Panc1 (cell line): ENCODE data around the gene KRTAP3-3. TPM values are rescaled to one million over a fixed set of nuclear protein-coding genes. Genes with fewer than 3 reads are reported as not detected.

Source experiments
- ATAC-seq: fragments of 200-7000 bp; cut with Tn5 transposase; 2 replicates; pipeline ENCODE4 v1.9.1; 2020; ENCODE audit warnings: mild to moderate bottlenecking, moderate library complexity
- BruUV-seq: library from RNA; stranded (reverse); fragments of 400-500 nt; replicated peaks from 2 replicates; lab custom pipeline; 2021; lab: Mats Ljungman, UMichigan
- CTCF ChIA-PET: fragments of 300-600 bp; sonication (Branson Sonifier 250); formaldehyde crosslinking; loops from one replicate; lab custom pipeline; 2022; ENCODE audit warnings: antibody characterized with exemption; lab: Charles Lee
- POLR2A ChIA-PET: fragments of 300-600 bp; sonication (Branson Sonifier 250); formaldehyde crosslinking; loops from one replicate; lab custom pipeline; 2022; ENCODE audit warnings: antibody characterized with exemption; lab: Charles Lee
- DNase-seq: peaks from one replicate; pipeline ENCODE4 v3.0.0-alpha.2; 2010; ENCODE audit warnings: low read depth, low spot score
- H3K27ac ChIP-seq: 2 replicates; pipeline ENCODE4 v1.5.1; 2011; ENCODE audit warnings: mild to moderate bottlenecking, low read length, inconsistent platforms
- H3K27me3 ChIP-seq: fragments of 200-500 bp; sonication (Bioruptor generic); 2 replicates; pipeline ENCODE4 v1.6.0; 2014; ENCODE audit warnings: low read length, inconsistent platforms; ENCODE audit not compliant: control insufficient read depth, insufficient read depth
- H3K36me3 ChIP-seq: fragments of 200-500 bp; sonication (Bioruptor generic); 2 replicates; pipeline ENCODE4 v1.5.1; 2014; ENCODE audit warnings: inconsistent platforms, mild to moderate bottlenecking, low read length, moderate library complexity; ENCODE audit not compliant: control insufficient read depth, insufficient read depth
- H3K4me1 ChIP-seq: 2 replicates; pipeline ENCODE4 v1.5.1; 2011; ENCODE audit warnings: inconsistent platforms, mild to moderate bottlenecking, low read length, moderate library complexity; ENCODE audit not compliant: control insufficient read depth, insufficient read depth
- H3K4me3 ChIP-seq, 2 experiments: 2 replicates each; pipeline ENCODE4 v1.5.1; 2011 to 2012; ENCODE audit warnings: low read depth in 2 of 2, low read length in 2 of 2, mild to moderate bottlenecking in 2 of 2, inconsistent platforms in 1 of 2, moderate library complexity in 1 of 2
- H3K9me3 ChIP-seq: fragments of 200-500 bp; sonication (Bioruptor generic); 2 replicates; pipeline ENCODE4 v1.5.1; 2014; ENCODE audit warnings: low read depth, mild to moderate bottlenecking, inconsistent platforms, low read length, moderate library complexity; ENCODE audit not compliant: control insufficient read depth, insufficient read depth
- POLR2AphosphoS5 ChIP-seq: IDR thresholded peaks from 2 replicates; pipeline ENCODE4 v1.6.1; 2012; ENCODE audit warnings: mild to moderate bottlenecking, low read depth, low read length, moderate library complexity
- SIN3A ChIP-seq: IDR thresholded peaks from 2 replicates; pipeline ENCODE4 v1.6.1; 2012; ENCODE audit warnings: low read depth, mild to moderate bottlenecking, low read length, moderate library complexity, borderline replicate concordance; ENCODE audit not compliant: insufficient read depth
- TCF7L2 ChIP-seq: IDR thresholded peaks from 2 replicates; pipeline ENCODE4 v1.6.1; 2011; ENCODE audit warnings: mild to moderate bottlenecking, low read depth, low read length, inconsistent platforms
- in situ Hi-C: cut with HindIII; loops from 2 replicates; pipeline ENCODE4 v1.10.0; 2016; ENCODE audit warnings: low sequenced_read_pairs, low pct_unique_long_range_greater_than_20kb
- intact Hi-C: fragments of 100-400 bp; cut with micrococcal nuclease; formaldehyde crosslinking; loops from one replicate; pipeline ENCODE4 v1.10.0; 2022; ENCODE audit not compliant: unreplicated experiment
- total RNA-seq: library from RNA; stranded (reverse); gene quantifications from one replicate; pipeline ENCODE4 v1.2.1, GENCODE V29; 2021; ENCODE audit not compliant: unreplicated experiment
- TF ChIP-seq, protein P1 (sequence below): fragments of 450-650 bp; IDR thresholded peaks from 2 replicates; pipeline ENCODE4 v1.5.1; 2017; ENCODE audit warnings: mild to moderate bottlenecking
- TF ChIP-seq, protein P2 (sequence below), 2 experiments: IDR thresholded peaks; 2 replicates each; pipeline ENCODE4 v1.6.1; 2011 to 2012; ENCODE audit warnings: low read depth in 2 of 2, control low read depth in 1 of 2, low read length in 1 of 2, mild to moderate bottlenecking in 1 of 2, moderate library complexity in 1 of 2; ENCODE audit not compliant: insufficient read depth in 1 of 2

The KRTAP3-3 gene
- total RNA-seq, 1 experiment from 2014 or later = not detected

DNA sequence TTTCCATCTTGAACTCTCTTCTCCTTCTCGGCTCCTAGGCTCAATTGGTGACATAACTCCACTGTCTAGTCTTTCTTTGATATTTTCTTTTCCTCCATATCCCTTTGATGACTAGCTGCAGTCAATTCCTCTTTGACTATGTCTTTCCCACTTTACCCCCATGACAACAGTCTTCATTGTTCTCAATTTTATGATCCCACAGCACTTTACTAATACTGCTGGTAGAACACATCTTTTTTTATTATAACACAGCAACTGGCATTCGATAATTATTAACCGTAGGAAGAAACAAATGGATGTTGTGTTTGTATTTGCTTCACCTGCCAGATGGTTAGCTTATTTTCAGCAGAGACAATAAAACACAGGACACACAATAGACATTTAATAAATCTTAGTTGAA, 1.3 kb downstream of the KRTAP3-3 start:
- Histone ChIP-seq H3K27ac (no peak overlapping the region), H3K4me1 (no peaks in the 10 kb centered on the region), H3K36me3 (no peaks in the 10 kb centered on the region), H3K9me3 (no peaks in the 10 kb centered on the region), H3K27me3 (peaks cover 13% of the 10 kb centered on the region), H3K4me3 (no peak overlapping the region)
- ATAC-seq (no peak), DNase-seq (no peak)
- in situ Hi-C loops = no loop called here
- TF ChIP-seq TCF7L2 = no peak
- intact Hi-C loops = no loop called here
- no TSS peak for BruUV-seq
- CTCF ChIA-PET = interaction anchor here (0.9 kb wide), 1 partner anchor 330 kb away, joined by 3 read pairs; no protein-coding TSS in a partner anchor
- POLR2A ChIA-PET = no interaction called here

DNA sequence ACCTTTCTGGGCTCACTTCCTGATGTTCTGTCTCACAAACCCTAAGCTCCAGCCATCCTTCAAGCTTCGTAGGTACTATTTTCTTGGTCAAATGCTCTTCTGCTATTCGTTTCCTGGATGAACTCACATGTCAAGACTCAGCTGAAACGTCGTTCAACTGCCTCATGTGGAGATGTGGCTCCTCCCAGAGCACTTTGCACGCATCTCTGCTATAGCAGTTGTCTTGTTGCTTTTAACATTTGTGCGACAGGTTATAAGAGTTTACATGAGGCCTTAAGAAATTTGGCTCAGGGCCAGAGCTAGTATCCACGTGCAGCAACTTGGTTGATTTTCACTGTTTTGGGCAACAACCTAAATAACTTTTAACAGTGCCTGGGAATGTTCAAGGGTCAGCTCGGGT, 7.0 kb downstream of the KRTAP3-3 start:
- POLR2A ChIA-PET = no interaction called here
- CTCF ChIA-PET = no interaction called here
- no peak for ATAC-seq

DNA sequence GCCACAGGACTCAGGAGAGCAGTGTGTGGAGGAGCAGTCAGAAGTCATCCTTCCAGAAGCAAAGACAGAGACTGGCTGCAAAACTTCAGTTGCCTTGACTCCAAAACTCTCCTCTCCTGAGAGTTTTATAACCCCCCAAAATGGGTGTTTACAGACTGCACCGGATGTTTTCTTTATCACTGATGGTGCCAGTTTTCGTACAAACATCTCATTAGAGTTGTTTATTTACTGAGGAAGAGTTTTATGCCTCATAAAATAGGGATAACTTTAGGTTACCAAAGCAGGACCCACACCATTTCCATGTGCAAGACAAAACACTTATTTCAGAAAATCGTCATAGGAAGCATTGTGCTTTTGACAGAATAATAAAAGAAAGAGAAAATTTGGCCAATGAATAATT, 9.7 kb downstream of the KRTAP3-3 start, which contains the start of gene KRT40:
TSS of gene KRT40 (minus strand) at position 101 of the 400 bp plus-strand sequence. CDS start at position 48, 53 bp downstream.
- Histone ChIP-seq H3K4me3 (no peak within 1 kb of the TSS), H3K27ac (no peak within 1 kb of the TSS), H3K4me1 (no peaks in the 10 kb centered on the region), H3K27me3 (0 out of 2 replicates have a peak, but pooled peaks cover 4% of the 10 kb centered on the region), H3K9me3 (no peaks in the 10 kb centered on the region), H3K36me3 (no peaks in the 10 kb centered on the region)
- TF ChIP-seq, protein P1, sequence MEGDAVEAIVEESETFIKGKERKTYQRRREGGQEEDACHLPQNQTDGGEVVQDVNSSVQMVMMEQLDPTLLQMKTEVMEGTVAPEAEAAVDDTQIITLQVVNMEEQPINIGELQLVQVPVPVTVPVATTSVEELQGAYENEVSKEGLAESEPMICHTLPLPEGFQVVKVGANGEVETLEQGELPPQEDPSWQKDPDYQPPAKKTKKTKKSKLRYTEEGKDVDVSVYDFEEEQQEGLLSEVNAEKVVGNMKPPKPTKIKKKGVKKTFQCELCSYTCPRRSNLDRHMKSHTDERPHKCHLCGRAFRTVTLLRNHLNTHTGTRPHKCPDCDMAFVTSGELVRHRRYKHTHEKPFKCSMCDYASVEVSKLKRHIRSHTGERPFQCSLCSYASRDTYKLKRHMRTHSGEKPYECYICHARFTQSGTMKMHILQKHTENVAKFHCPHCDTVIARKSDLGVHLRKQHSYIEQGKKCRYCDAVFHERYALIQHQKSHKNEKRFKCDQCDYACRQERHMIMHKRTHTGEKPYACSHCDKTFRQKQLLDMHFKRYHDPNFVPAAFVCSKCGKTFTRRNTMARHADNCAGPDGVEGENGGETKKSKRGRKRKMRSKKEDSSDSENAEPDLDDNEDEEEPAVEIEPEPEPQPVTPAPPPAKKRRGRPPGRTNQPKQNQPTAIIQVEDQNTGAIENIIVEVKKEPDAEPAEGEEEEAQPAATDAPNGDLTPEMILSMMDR = no peak
- TF ChIP-seq, protein P2, sequence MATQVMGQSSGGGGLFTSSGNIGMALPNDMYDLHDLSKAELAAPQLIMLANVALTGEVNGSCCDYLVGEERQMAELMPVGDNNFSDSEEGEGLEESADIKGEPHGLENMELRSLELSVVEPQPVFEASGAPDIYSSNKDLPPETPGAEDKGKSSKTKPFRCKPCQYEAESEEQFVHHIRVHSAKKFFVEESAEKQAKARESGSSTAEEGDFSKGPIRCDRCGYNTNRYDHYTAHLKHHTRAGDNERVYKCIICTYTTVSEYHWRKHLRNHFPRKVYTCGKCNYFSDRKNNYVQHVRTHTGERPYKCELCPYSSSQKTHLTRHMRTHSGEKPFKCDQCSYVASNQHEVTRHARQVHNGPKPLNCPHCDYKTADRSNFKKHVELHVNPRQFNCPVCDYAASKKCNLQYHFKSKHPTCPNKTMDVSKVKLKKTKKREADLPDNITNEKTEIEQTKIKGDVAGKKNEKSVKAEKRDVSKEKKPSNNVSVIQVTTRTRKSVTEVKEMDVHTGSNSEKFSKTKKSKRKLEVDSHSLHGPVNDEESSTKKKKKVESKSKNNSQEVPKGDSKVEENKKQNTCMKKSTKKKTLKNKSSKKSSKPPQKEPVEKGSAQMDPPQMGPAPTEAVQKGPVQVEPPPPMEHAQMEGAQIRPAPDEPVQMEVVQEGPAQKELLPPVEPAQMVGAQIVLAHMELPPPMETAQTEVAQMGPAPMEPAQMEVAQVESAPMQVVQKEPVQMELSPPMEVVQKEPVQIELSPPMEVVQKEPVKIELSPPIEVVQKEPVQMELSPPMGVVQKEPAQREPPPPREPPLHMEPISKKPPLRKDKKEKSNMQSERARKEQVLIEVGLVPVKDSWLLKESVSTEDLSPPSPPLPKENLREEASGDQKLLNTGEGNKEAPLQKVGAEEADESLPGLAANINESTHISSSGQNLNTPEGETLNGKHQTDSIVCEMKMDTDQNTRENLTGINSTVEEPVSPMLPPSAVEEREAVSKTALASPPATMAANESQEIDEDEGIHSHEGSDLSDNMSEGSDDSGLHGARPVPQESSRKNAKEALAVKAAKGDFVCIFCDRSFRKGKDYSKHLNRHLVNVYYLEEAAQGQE (IDR thresholded peaks at IDR 0.05; ENCODE audit: insufficient read depth in 1 of 2, low read depth in 2 of 2, low read length in 1 of 2) = no peak
- no peak for TF ChIP-seq SIN3A
- TF ChIP-seq TCF7L2 = no peak
- TF ChIP-seq POLR2AphosphoS5 = no peak
- no peak for DNase-seq
- CTCF ChIA-PET = no interaction called here
- intact Hi-C loops (no loop called here), in situ Hi-C loops (no loop called here)
- no peak for ATAC-seq
- POLR2A ChIA-PET = no interaction called here
- no TSS peak for BruUV-seq

More for the DNA sequence above, 7.0 kb downstream of the KRTAP3-3 start:
- no TSS peak for BruUV-seq
- no peak for DNase-seq
- Histone ChIP-seq H3K27me3 (0 out of 2 replicates have a peak, but pooled peaks cover 4% of the 10 kb centered on the region), H3K27ac (no peak overlapping the region), H3K9me3 (no peaks in the 10 kb centered on the region), H3K36me3 (no peaks in the 10 kb centered on the region), H3K4me1 (no peaks in the 10 kb centered on the region), H3K4me3 (no peak overlapping the region)
- TF ChIP-seq, protein P2 (IDR thresholded peaks at IDR 0.05; ENCODE audit: insufficient read depth in 1 of 2, low read depth in 2 of 2, low read length in 1 of 2) = no peak
- no peak for TF ChIP-seq TCF7L2
- TF ChIP-seq POLR2AphosphoS5 = no peak
- intact Hi-C loops (no loop called here), in situ Hi-C loops (no loop called here)
